K562 (cell line): ENCODE results near the gene SYCP3. TPM values are rescaled to one million over a fixed set of nuclear protein-coding genes. Genes with fewer than 3 reads are reported as not detected.

ENCODE experiments used
- KAT2B ChIP-seq: IDR thresholded peaks from one replicate; pipeline ENCODE4 v1.6.1; 2012; ENCODE audit warnings: low read depth, mild to moderate bottlenecking, control low read depth, inconsistent platforms, low read length, moderate library complexity
- polyA plus RNA-seq, 8 experiments: library from polyadenylated mRNA; depleted of rRNA in 4 of 8; stranded (reverse) in 5 of 8; unstranded in 3 of 8; fragments of >200 nt; fragmentation: Nextera tagmentation in 2 of 8; fragmentation: Illumina TruSeq in 1 of 8; extraction: Ambion mirVana in 2 of 8; extraction: Trizol in 1 of 8; gene quantifications; 2 replicates each; pipeline versions ENCODE4 v1.2.1 to v1.2.3, GENCODE V29; 2011 to 2014; ENCODE audit warnings: inconsistent platforms in 1 of 8, missing spikeins in 1 of 8
- small RNA-seq: library from RNA; depleted of rRNA; stranded (forward); fragments of <200 nt; gene quantifications from one replicate; pipeline ENCODE3, GENCODE V24; 2014
- total RNA-seq, 7 experiments: library from RNA; depleted of rRNA in 6 of 7; stranded (reverse); fragments of >200 nt in 6 of 7; fragmentation: Illumina TruSeq in 2 of 7; extraction: Trizol in 2 of 7; gene quantifications; 2 replicates each; pipeline versions ENCODE4 v1.2.1 to v1.2.3, GENCODE V29; 2011 to 2021; ENCODE audit warnings: low replicate concordance in 1 of 7
- TF ChIP-seq, protein P1 (sequence below): fragments of 250-450 bp; sonication (Bioruptor Pico); IDR thresholded peaks from 2 replicates; pipeline ENCODE4 v1.4.0; 2020; ENCODE audit warnings: mild to moderate bottlenecking, moderate library complexity

SYCP3 gene
- total and polyA plus RNA-seq, 9 of the 15 experiments (the other 6 are each of a cell fraction or from before 2014, with no cell fraction given), result 0.11 to 0.25 (median 0.22) TPM; not detected in 4

DNA sequence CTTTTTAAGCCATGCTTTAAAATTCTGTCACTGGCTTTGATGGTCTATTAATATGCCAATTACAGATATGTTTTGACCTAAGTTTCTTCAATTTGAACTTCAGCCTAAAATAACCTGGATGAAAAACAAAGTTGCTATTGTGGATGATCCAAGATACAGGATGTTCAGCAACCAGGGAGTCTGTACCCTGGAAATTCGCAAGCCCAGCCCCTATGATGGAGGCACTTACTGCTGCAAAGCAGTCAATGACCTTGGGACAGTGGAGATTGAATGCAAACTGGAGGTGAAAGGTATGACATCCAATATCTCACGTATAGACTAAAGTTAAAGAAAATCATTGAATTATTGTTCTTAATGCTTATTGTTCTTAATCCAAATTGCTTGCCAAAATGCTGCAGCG is 59.0 kb downstream of the SYCP3 start (continued):
- TF ChIP-seq, protein P1, sequence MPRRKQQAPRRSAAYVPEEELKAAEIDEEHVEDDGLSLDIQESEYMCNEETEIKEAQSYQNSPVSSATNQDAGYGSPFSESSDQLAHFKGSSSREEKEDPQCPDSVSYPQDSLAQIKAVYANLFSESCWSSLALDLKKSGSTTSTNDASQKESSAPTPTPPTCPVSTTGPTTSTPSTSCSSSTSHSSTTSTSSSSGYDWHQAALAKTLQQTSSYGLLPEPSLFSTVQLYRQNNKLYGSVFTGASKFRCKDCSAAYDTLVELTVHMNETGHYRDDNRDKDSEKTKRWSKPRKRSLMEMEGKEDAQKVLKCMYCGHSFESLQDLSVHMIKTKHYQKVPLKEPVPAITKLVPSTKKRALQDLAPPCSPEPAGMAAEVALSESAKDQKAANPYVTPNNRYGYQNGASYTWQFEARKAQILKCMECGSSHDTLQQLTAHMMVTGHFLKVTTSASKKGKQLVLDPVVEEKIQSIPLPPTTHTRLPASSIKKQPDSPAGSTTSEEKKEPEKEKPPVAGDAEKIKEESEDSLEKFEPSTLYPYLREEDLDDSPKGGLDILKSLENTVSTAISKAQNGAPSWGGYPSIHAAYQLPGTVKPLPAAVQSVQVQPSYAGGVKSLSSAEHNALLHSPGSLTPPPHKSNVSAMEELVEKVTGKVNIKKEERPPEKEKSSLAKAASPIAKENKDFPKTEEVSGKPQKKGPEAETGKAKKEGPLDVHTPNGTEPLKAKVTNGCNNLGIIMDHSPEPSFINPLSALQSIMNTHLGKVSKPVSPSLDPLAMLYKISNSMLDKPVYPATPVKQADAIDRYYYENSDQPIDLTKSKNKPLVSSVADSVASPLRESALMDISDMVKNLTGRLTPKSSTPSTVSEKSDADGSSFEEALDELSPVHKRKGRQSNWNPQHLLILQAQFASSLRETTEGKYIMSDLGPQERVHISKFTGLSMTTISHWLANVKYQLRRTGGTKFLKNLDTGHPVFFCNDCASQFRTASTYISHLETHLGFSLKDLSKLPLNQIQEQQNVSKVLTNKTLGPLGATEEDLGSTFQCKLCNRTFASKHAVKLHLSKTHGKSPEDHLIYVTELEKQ (CRISPR knock-in tag), result no peak
- no peak for TF ChIP-seq KAT2B

Small RNAs within 50 kb of the gene (small RNA-seq; reads per million reads assigned to genes)
- gene RNA5SP368 (not detected), gene RNU6-101P (not detected), gene RNY1P16 (not detected)

Other genes with a start within 250 kb of the SYCP3 start
- not detected in 2 replicates for gene MYBPC1, start 144.5 kb downstream of the SYCP3 start, total RNA-seq (2014; rRNA removed)
- not detected in 2 replicates for gene MYBPC1, start 144.5 kb downstream of the SYCP3 start, total RNA-seq (2014; rRNA removed; fragmentation: Illumina TruSeq; extraction: Trizol)
- not detected in 2 replicates for gene MYBPC1, start 144.5 kb downstream of the SYCP3 start, total RNA-seq (2015; rRNA removed; fragmentation: Illumina TruSeq; extraction: Trizol)
- gene MYBPC1, start 144.5 kb downstream of the SYCP3 start, total RNA-seq (2021), result not detected in 2 replicates
- gene MYBPC1, start 144.5 kb downstream of the SYCP3 start, polyA plus RNA-seq (2011; rRNA removed), result not detected in 2 replicates
- not detected in 2 replicates for gene MYBPC1, start 144.5 kb downstream of the SYCP3 start, polyA plus RNA-seq (2014; fragmentation: Illumina TruSeq; extraction: Trizol)
- not detected for gene MYBPC1, start 144.5 kb downstream of the SYCP3 start, polyA plus RNA-seq (2014; fragmentation: Nextera tagmentation; extraction: Ambion mirVana)
- not detected in 2 replicates for gene MYBPC1, start 144.5 kb downstream of the SYCP3 start, polyA plus RNA-seq (2014; rRNA removed)
- 170 and 210 TPM in 2 replicates for gene CHPT1, start 41.8 kb downstream of the SYCP3 start, total RNA-seq (2014; rRNA removed)
- gene CHPT1, start 41.8 kb downstream of the SYCP3 start, total RNA-seq (2014; rRNA removed; fragmentation: Illumina TruSeq; extraction: Trizol), result 112 and 123 TPM in 2 replicates
- 75.4 and 75.5 TPM in 2 replicates for gene CHPT1, start 41.8 kb downstream of the SYCP3 start, total RNA-seq (2015; rRNA removed; fragmentation: Illumina TruSeq; extraction: Trizol)
- gene CHPT1, start 41.8 kb downstream of the SYCP3 start, total RNA-seq (2021), result 95.0 and 103 TPM in 2 replicates
- gene CHPT1, start 41.8 kb downstream of the SYCP3 start, polyA plus RNA-seq (2011; rRNA removed), result 66.5 and 91.9 TPM in 2 replicates
- 62.8 and 69.4 TPM in 2 replicates for gene CHPT1, start 41.8 kb downstream of the SYCP3 start, polyA plus RNA-seq (2014; fragmentation: Illumina TruSeq; extraction: Trizol)
- 10 to 100 TPM; 15.3 to 24.3 TPM for gene CHPT1, start 41.8 kb downstream of the SYCP3 start, polyA plus RNA-seq (2014; fragmentation: Nextera tagmentation; extraction: Ambion mirVana)
- 92.5 and 111 TPM in 2 replicates for gene CHPT1, start 41.8 kb downstream of the SYCP3 start, polyA plus RNA-seq (2014; rRNA removed)
- gene GNPTAB, start 91.5 kb upstream of the SYCP3 start, total RNA-seq (2014; rRNA removed), result 11.6 and 13.0 TPM in 2 replicates
- 19.8 and 21.7 TPM in 2 replicates for gene GNPTAB, start 91.5 kb upstream of the SYCP3 start, total RNA-seq (2014; rRNA removed; fragmentation: Illumina TruSeq; extraction: Trizol)
- gene GNPTAB, start 91.5 kb upstream of the SYCP3 start, total RNA-seq (2015; rRNA removed; fragmentation: Illumina TruSeq; extraction: Trizol), result 23.2 and 23.3 TPM in 2 replicates
- 19.3 and 20.4 TPM in 2 replicates for gene GNPTAB, start 91.5 kb upstream of the SYCP3 start, total RNA-seq (2021)
- 16.3 and 23.2 TPM in 2 replicates for gene GNPTAB, start 91.5 kb upstream of the SYCP3 start, polyA plus RNA-seq (2011; rRNA removed)
- gene GNPTAB, start 91.5 kb upstream of the SYCP3 start, polyA plus RNA-seq (2014; fragmentation: Illumina TruSeq; extraction: Trizol), result 15.3 and 19.3 TPM in 2 replicates
- gene GNPTAB, start 91.5 kb upstream of the SYCP3 start, polyA plus RNA-seq (2014; fragmentation: Nextera tagmentation; extraction: Ambion mirVana), result 1 to 10 TPM; 5.9 to 6.5 TPM
- 11.6 and 12.8 TPM in 2 replicates for gene GNPTAB, start 91.5 kb upstream of the SYCP3 start, polyA plus RNA-seq (2014; rRNA removed)
- 1.4 and 2.1 TPM in 2 replicates for gene DRAM1, start 138.1 kb upstream of the SYCP3 start, total RNA-seq (2014; rRNA removed)
- gene DRAM1, start 138.1 kb upstream of the SYCP3 start, total RNA-seq (2014; rRNA removed; fragmentation: Illumina TruSeq; extraction: Trizol), result 4.2 and 4.3 TPM in 2 replicates
- gene DRAM1, start 138.1 kb upstream of the SYCP3 start, total RNA-seq (2015; rRNA removed; fragmentation: Illumina TruSeq; extraction: Trizol), result 2.7 TPM in 2 replicates
- 2.9 and 4.2 TPM in 2 replicates for gene DRAM1, start 138.1 kb upstream of the SYCP3 start, total RNA-seq (2021)
- 1.3 and 2.7 TPM in 2 replicates for gene DRAM1, start 138.1 kb upstream of the SYCP3 start, polyA plus RNA-seq (2011; rRNA removed)
- 2.9 and 3.3 TPM in 2 replicates for gene DRAM1, start 138.1 kb upstream of the SYCP3 start, polyA plus RNA-seq (2014; fragmentation: Illumina TruSeq; extraction: Trizol)
- gene DRAM1, start 138.1 kb upstream of the SYCP3 start, polyA plus RNA-seq (2014; fragmentation: Nextera tagmentation; extraction: Ambion mirVana), result 1 to 10 TPM; 1.5 to 2.0 TPM
- gene DRAM1, start 138.1 kb upstream of the SYCP3 start, polyA plus RNA-seq (2014; rRNA removed), result 2.2 and 2.7 TPM in 2 replicates